GM03348 (cell line): ENCODE data around the gene POLR2L.
A peak's percentile ranks its signal among the peaks of the same experiment; 100 is the strongest.

Source experiments
- DNase-seq: peaks from one replicate; pipeline ENCODE4 v3.0.0; 2012; ENCODE audit warnings: low spot score

POLR2L gene

GRCh38 chr11:810040-810567 lies 32.2 kb downstream of the POLR2L start:
- no peak for DNase-seq

GRCh38 chr11:809287-810039 lies 32.9 kb downstream of the POLR2L start, which contains the start of gene RPLP2:
TSS of gene RPLP2 (plus strand) at chr11:809967. CDS start at chr11:810235, 268 bp downstream.
- peak; percentile 96 for DNase-seq

GRCh38 chr11:808427-809286 lies 33.7 kb downstream of the POLR2L start:
- peak; percentile 84 for DNase-seq

- DNase-seq: no peak
These were observed 37.7 kb downstream of the POLR2L start for GRCh38 chr11:804599-804964.

GRCh38 chr11:803770-804598 lies 38.3 kb downstream of the POLR2L start:
- no peak for DNase-seq

GRCh38 chr11:803467-803742 lies 38.9 kb downstream of the POLR2L start:
- DNase-seq: no peak

GRCh38 chr11:802693-803466 lies 39.4 kb downstream of the POLR2L start:
- no peak for DNase-seq

GRCh38 chr11:802018-802617 lies 40.2 kb downstream of the POLR2L start:
- no peak for DNase-seq

- DNase-seq: no peak
These were observed 41.1 kb downstream of the POLR2L start for GRCh38 chr11:801097-801780.

GRCh38 chr11:800473-800872 lies 41.9 kb downstream of the POLR2L start:
- DNase-seq: no peak

GRCh38 chr11:799641-800316 lies 42.5 kb downstream of the POLR2L start:
- no peak for DNase-seq

GRCh38 chr11:798093-798713 lies 44.1 kb downstream of the POLR2L start, which contains the start of gene SLC25A22:
TSS of gene SLC25A22 (minus strand) at chr11:798281. CDS start at chr11:795006, 3,275 bp downstream.
- peak; percentile 95 for DNase-seq

GRCh38 chr11:797296-798092 lies 44.8 kb downstream of the POLR2L start:
- peak; percentile 87 for DNase-seq

- DNase-seq: peak; percentile 44
These were observed 45.6 kb downstream of the POLR2L start for GRCh38 chr11:796565-797295.

- DNase-seq: peak; percentile 93
These were observed 46.4 kb downstream of the POLR2L start for GRCh38 chr11:795634-796564.

- peak; percentile 47 for DNase-seq
These were observed 47.3 kb downstream of the POLR2L start for GRCh38 chr11:794766-795633.
